ENCODE measurements around the gene EPB41L1.

DNA sequence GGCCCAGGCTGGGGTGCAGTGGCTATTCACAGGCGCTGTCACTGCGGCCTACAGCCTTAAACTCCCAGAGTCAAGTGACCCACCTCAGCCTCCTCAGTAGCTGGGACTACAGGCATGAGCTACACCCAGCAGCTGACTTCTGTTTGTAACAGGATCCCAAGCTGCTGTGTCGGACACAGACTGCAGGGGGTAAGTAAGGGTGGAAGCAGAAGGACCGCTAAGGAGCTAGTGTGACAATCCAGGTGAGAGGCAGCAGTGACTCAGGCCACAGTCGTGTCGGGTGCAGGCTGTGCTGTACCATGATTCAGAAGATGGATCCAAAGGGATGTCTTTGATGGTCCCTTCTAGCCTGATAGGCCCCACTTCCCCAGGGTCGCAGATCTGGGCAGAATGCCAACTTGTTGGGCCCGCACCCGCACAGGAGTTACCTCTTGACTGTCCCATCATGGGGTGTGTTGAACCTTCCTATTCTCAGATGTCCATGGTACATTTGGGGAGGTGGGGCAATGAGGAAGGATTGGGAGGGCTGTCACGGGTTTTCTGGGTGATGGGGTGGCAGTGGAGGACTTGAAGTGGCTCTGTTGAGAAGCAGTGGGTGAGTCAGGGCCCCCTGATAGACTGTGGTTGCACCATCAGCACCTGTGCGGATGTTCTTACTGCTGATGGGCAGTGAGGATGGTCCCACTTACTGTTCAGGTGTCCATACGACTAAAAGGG is 107.0 kb downstream of the EPB41L1 start:
- TF ChIP-seq, protein P1, sequence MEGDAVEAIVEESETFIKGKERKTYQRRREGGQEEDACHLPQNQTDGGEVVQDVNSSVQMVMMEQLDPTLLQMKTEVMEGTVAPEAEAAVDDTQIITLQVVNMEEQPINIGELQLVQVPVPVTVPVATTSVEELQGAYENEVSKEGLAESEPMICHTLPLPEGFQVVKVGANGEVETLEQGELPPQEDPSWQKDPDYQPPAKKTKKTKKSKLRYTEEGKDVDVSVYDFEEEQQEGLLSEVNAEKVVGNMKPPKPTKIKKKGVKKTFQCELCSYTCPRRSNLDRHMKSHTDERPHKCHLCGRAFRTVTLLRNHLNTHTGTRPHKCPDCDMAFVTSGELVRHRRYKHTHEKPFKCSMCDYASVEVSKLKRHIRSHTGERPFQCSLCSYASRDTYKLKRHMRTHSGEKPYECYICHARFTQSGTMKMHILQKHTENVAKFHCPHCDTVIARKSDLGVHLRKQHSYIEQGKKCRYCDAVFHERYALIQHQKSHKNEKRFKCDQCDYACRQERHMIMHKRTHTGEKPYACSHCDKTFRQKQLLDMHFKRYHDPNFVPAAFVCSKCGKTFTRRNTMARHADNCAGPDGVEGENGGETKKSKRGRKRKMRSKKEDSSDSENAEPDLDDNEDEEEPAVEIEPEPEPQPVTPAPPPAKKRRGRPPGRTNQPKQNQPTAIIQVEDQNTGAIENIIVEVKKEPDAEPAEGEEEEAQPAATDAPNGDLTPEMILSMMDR (IDR thresholded peaks at IDR 0.05), result no peak
- TF ChIP-seq EZH2phosphoT487 (IDR thresholded peaks at IDR 0.05), result no peak
